ENCODE results near the gene STIL.

GRCh38 chr1:47262787-47263413, 51.0 kb downstream of the STIL start:
- TF ChIP-seq CTCF (IDR thresholded peaks at IDR 0.05) = peak; percentile 48 to 54
- TF ChIP-seq POLR2A (IDR thresholded peaks at IDR 0.05) = no peak

Measured in suprapubic skin (tissue), 3 donors.